OCI-LY7 (cell line): ENCODE results near the gene SMPDL3B. TPM values are rescaled to one million over a fixed set of nuclear protein-coding genes. Genes with fewer than 3 reads are reported as not detected.
A peak's percentile ranks its signal among the peaks of the same experiment; 100 is the strongest.

Source experiments
- BruUV-seq: library from RNA; stranded (reverse); fragments of 400-500 nt; replicated peaks from 2 replicates; lab custom pipeline; 2021; lab: Mats Ljungman, UMichigan
- CTCF ChIA-PET: fragments of 300-600 bp; sonication (Branson Sonifier 250); formaldehyde crosslinking; loops from one replicate; lab custom pipeline; 2022; ENCODE audit warnings: antibody characterized with exemption; ENCODE audit not compliant: unreplicated experiment; lab: Charles Lee
- POLR2A ChIA-PET: fragments of 300-600 bp; sonication (Branson Sonifier 250); formaldehyde crosslinking; loops from one replicate; lab custom pipeline; 2022; ENCODE audit warnings: antibody characterized with exemption; lab: Charles Lee
- DNase-seq: peaks from one replicate; pipeline ENCODE4 v3.0.0-alpha.2; 2015; ENCODE audit warnings: low spot score
- H2AFZ ChIP-seq: fragments of 200-600 bp; sonication (generic), shearing (Covaris generic); 2 replicates; pipeline ENCODE4 v1.6.1; 2014; ENCODE audit warnings: mild to moderate bottlenecking, antibody characterized with exemption, low read length, moderate library complexity
- H3K27ac ChIP-seq: fragments of 200-600 bp; sonication (generic); 2 replicates; pipeline ENCODE4 v1.5.1; 2014; ENCODE audit warnings: mixed run types, low read depth, mild to moderate bottlenecking, moderate library complexity, low read length, inconsistent platforms; ENCODE audit not compliant: poor library complexity, severe bottlenecking
- H3K36me3 ChIP-seq: fragments of 200-600 bp; sonication (generic); 2 replicates; pipeline ENCODE4 v1.6.1; 2014; ENCODE audit warnings: mild to moderate bottlenecking, antibody characterized with exemption, low read length, moderate library complexity, mixed read lengths; ENCODE audit not compliant: insufficient read depth
- H3K4me1 ChIP-seq: fragments of 200-600 bp; sonication (generic); 2 replicates; pipeline ENCODE4 v1.5.1; 2014; ENCODE audit warnings: mild to moderate bottlenecking, low read length; ENCODE audit not compliant: insufficient read depth, poor library complexity, severe bottlenecking
- H3K4me2 ChIP-seq: fragments of 200-600 bp; sonication (generic); 2 replicates; pipeline ENCODE4 v1.6.1; 2014; ENCODE audit warnings: mild to moderate bottlenecking, low read length
- H3K4me3 ChIP-seq: fragments of 200-600 bp; sonication (generic); 2 replicates; pipeline ENCODE4 v1.5.1; 2014; ENCODE audit warnings: mild to moderate bottlenecking, low read depth, low read length; ENCODE audit not compliant: poor library complexity, severe bottlenecking
- H3K79me2 ChIP-seq: fragments of 200-600 bp; sonication (generic); 2 replicates; pipeline ENCODE4 v1.6.1; 2016; ENCODE audit warnings: low read depth, mild to moderate bottlenecking, low read length, moderate library complexity, mixed read lengths; ENCODE audit not compliant: insufficient read depth
- H3K9me2 ChIP-seq: fragments of 200-600 bp; sonication (generic); 2 replicates; pipeline ENCODE4 v1.6.1; 2016; ENCODE audit warnings: mild to moderate bottlenecking, low read length, mixed read lengths; ENCODE audit not compliant: insufficient read depth
- H3K9me3 ChIP-seq: fragments of 200-600 bp; sonication (generic); 2 replicates; pipeline ENCODE4 v1.6.1; 2014; ENCODE audit warnings: mild to moderate bottlenecking, mixed run types, low read length, mixed read lengths
- H4K20me1 ChIP-seq: fragments of 200-600 bp; sonication (generic); 2 replicates; pipeline ENCODE4 v1.6.1; 2014; ENCODE audit warnings: mild to moderate bottlenecking, antibody characterized with exemption, low read length, moderate library complexity, mixed read lengths; ENCODE audit not compliant: insufficient read depth
- CTCF ChIP-seq: fragments of 200-600 bp; sonication (generic); conservative IDR thresholded peaks from 2 replicates; pipeline ENCODE4 v1.5.1; 2014; ENCODE audit warnings: mild to moderate bottlenecking, antibody characterized with exemption, low read length, moderate library complexity, mixed read lengths
- EZH2phosphoT487 ChIP-seq: fragments of 200-600 bp; sonication (generic); IDR thresholded peaks from 2 replicates; pipeline ENCODE4 v1.6.1; 2018; ENCODE audit warnings: low read depth, borderline replicate concordance, mild to moderate bottlenecking, mixed run types, antibody characterized with exemption, low read length, moderate library complexity, mixed read lengths
- intact Hi-C: fragments of 100-400 bp; cut with micrococcal nuclease; formaldehyde crosslinking; loops from one replicate; pipeline ENCODE4 v1.10.0; 2022; ENCODE audit not compliant: unreplicated experiment
- total RNA-seq, 2 experiments: library from RNA; depleted of rRNA in 1 of 2; stranded (reverse); fragments of >200 nt in 1 of 2; shearing (Covaris generic) in 1 of 2; gene quantifications; 2 replicates each; pipeline ENCODE4 v1.2.3, GENCODE V29; 2014 to 2022

Gene SMPDL3B
- total RNA-seq, 2 experiments from 2014 or later, result 0.19 TPM; not detected in 1

- no peaks in the 10 kb centered on the region for H4K20me1 ChIP-seq
- H3K27ac ChIP-seq, result no peak overlapping the region
- BruUV-seq, result TSS peak; percentile 8
- H3K79me2 ChIP-seq, result peaks cover 46% of the 10 kb centered on the region
- DNase-seq, result no peak
- peak overlapping the region; percentile 30 for H3K4me2 ChIP-seq
- CTCF ChIA-PET, result no interaction called here
- H2AFZ ChIP-seq, result no peak overlapping the region
- no peaks in the 10 kb centered on the region for H3K9me2 ChIP-seq
- H3K4me3 ChIP-seq, result no peak overlapping the region
- H3K4me1 ChIP-seq, result peaks cover 20% of the 10 kb centered on the region
- peaks cover 57% of the 10 kb centered on the region for H3K36me3 ChIP-seq
- H3K9me3 ChIP-seq, result peaks cover 6% of the 10 kb centered on the region
- no peak for TF ChIP-seq EZH2phosphoT487
- TF ChIP-seq CTCF, result no peak
- intact Hi-C loops, result no loop called here
- POLR2A ChIA-PET, result interaction anchor here (1.7 kb wide), 1 partner anchor 20 kb away, joined by 7 read pairs; no protein-coding TSS in a partner anchor
These were observed 22.4 kb upstream of the SMPDL3B start for GRCh38 chr1:27912429-27912828.

GRCh38 chr1:27915082-27915575, 19.7 kb upstream of the SMPDL3B start:
- Histone ChIP-seq H3K4me1 (peaks cover 20% of the 10 kb centered on the region), H4K20me1 (no peaks in the 10 kb centered on the region), H3K79me2 (peaks cover 40% of the 10 kb centered on the region), H3K27ac (no peak overlapping the region), H3K36me3 (peaks cover 30% of the 10 kb centered on the region), H2AFZ (peak overlapping the region; percentile 98), H3K4me3 (peak overlapping the region; percentile 27), H3K9me3 (peaks cover 6% of the 10 kb centered on the region), H3K9me2 (no peaks in the 10 kb centered on the region), H3K4me2 (peak overlapping the region; percentile 54; the same call in 1 of the 2 replicates)
- POLR2A ChIA-PET, result no interaction called here
- CTCF ChIA-PET, result no interaction called here
- DNase-seq, result no peak
- BruUV-seq, result no TSS peak
- intact Hi-C loops, result no loop called here
- no peak for TF ChIP-seq EZH2phosphoT487
- TF ChIP-seq CTCF, result no peak

GRCh38 chr1:27922272-27922671, 12.5 kb upstream of the SMPDL3B start:
- no peaks in the 10 kb centered on the region for H3K9me3 ChIP-seq
- POLR2A ChIA-PET, result interaction anchor here (0.7 kb wide), 1 partner anchor 13 kb away, joined by 3 read pairs; no protein-coding TSS in a partner anchor
- BruUV-seq, result no TSS peak

More at GRCh38 chr1:27922272-27922671, 12.5 kb upstream of the SMPDL3B start:
- Histone ChIP-seq H3K79me2 (no peaks in the 10 kb centered on the region), H3K27ac (no peak overlapping the region), H4K20me1 (no peaks in the 10 kb centered on the region), H3K4me3 (no peak overlapping the region), H3K4me2 (no peak overlapping the region), H3K36me3 (no peaks in the 10 kb centered on the region), H2AFZ (no peak overlapping the region), H3K9me2 (no peaks in the 10 kb centered on the region), H3K4me1 (no peaks in the 10 kb centered on the region)
- CTCF ChIA-PET, result no interaction called here
- no peak for DNase-seq
- TF ChIP-seq CTCF (no peak), EZH2phosphoT487 (no peak)
- intact Hi-C loops, result no loop called here
